Endothelial cell of umbilical vein (primary cell): ENCODE data around the gene USP40. TPM values are rescaled to one million over a fixed set of nuclear protein-coding genes. Genes with fewer than 3 reads are reported as not detected.

Experiments used
- BruUV-seq: library from RNA; stranded (reverse); fragments of 400-500 nt; replicated peaks from 2 replicates; lab custom pipeline; 2021; lab: Mats Ljungman, UMichigan
- CTCF ChIA-PET: fragments of 300-600, 350-600 bp; sonication (Branson Sonifier 250); formaldehyde crosslinking; loops from one replicate; lab custom pipeline; 2021; ENCODE audit warnings: antibody characterized with exemption, inconsistent platforms; lab: Charles Lee
- POLR2A ChIA-PET: fragments of 300-600, 350-600 bp; sonication (Branson Sonifier 250); formaldehyde crosslinking; loops from one replicate; lab custom pipeline; 2021; ENCODE audit warnings: antibody characterized with exemption, inconsistent platforms; lab: Charles Lee
- DNase-seq: peaks from one replicate; pipeline ENCODE4 v3.0.0-alpha.2; 2011; ENCODE audit warnings: low read depth, low spot score
- FAIRE-seq: peaks from 2 replicates; lab custom pipeline; 2011; peaks lifted over from hg19 to GRCh38; lab: Jason Lieb, UNC
- H2AFZ ChIP-seq: 2 replicates; pipeline ENCODE4 v1.6.0; 2012; ENCODE audit warnings: low read depth, low read length, control low read depth, inconsistent platforms
- H3K27ac ChIP-seq: 2 replicates; pipeline ENCODE4 v1.5.1; 2011; ENCODE audit warnings: low read depth, mild to moderate bottlenecking, control low read depth, low read length, moderate library complexity; ENCODE audit not compliant: insufficient read depth
- H3K27me3 ChIP-seq, 2 experiments: 2 replicates each; pipeline versions ENCODE4 v1.6.0 to v1.6.1; 2011; ENCODE audit warnings: low read length in 2 of 2, mixed read lengths in 1 of 2; ENCODE audit not compliant: control insufficient read depth in 2 of 2, insufficient read depth in 2 of 2
- H3K36me3 ChIP-seq, 2 experiments: 2 replicates in 1 of 2; 3 replicates in 1 of 2; pipeline ENCODE4 v1.5.1; 2011; ENCODE audit warnings: low read length in 2 of 2, mild to moderate bottlenecking in 1 of 2, moderate library complexity in 1 of 2; ENCODE audit not compliant: control insufficient read depth in 2 of 2, insufficient read depth in 2 of 2; ENCODE audit errors: extremely low read depth in 1 of 2
- H3K4me1 ChIP-seq: 3 replicates; pipeline ENCODE4 v1.5.1; 2011; ENCODE audit warnings: mild to moderate bottlenecking, low read length; ENCODE audit not compliant: control insufficient read depth, insufficient read depth; ENCODE audit errors: extremely low read depth
- H3K4me2 ChIP-seq: 2 replicates; pipeline ENCODE4 v1.6.1; 2011; ENCODE audit warnings: low read length, control low read depth, mixed read lengths; ENCODE audit not compliant: insufficient read depth
- H3K4me3 ChIP-seq, 3 experiments: fragments of 200-600 bp in 1 of 3; sonication (generic), shearing (Covaris generic) in 1 of 3; replicated peaks in 1 of 3; 2 replicates each; pipeline ENCODE4 v1.5.1; 2011 to 2016; ENCODE audit warnings: control low read depth in 3 of 3, low read length in 3 of 3, mild to moderate bottlenecking in 2 of 3, inconsistent platforms in 1 of 3, low read depth in 1 of 3, moderate library complexity in 1 of 3; ENCODE audit not compliant: insufficient read depth in 1 of 3
- H3K79me2 ChIP-seq: 2 replicates; pipeline ENCODE4 v1.6.0; 2012; ENCODE audit warnings: low read length, inconsistent platforms; ENCODE audit not compliant: control insufficient read depth, insufficient read depth
- H3K9ac ChIP-seq: replicated peaks from 2 replicates; pipeline ENCODE3; 2011; ENCODE audit warnings: low read length, control low read depth; ENCODE audit not compliant: insufficient read depth; ENCODE audit errors: extremely low read depth
- H3K9me1 ChIP-seq: replicated peaks from 3 replicates; pipeline ENCODE4 v1.6.0; 2011; ENCODE audit warnings: mild to moderate bottlenecking, low read length; ENCODE audit not compliant: control insufficient read depth, insufficient read depth; ENCODE audit errors: extremely low read depth
- H3K9me3 ChIP-seq: replicated peaks from 2 replicates; pipeline ENCODE4 v1.5.1; 2012; ENCODE audit warnings: low read length, inconsistent platforms; ENCODE audit not compliant: control insufficient read depth, insufficient read depth
- H4K20me1 ChIP-seq: replicated peaks from 2 replicates; pipeline ENCODE3; 2011; ENCODE audit warnings: mild to moderate bottlenecking, low read length; ENCODE audit not compliant: control insufficient read depth, insufficient read depth; ENCODE audit errors: extremely low read depth
- EZH2 ChIP-seq: IDR thresholded peaks from 2 replicates; pipeline ENCODE4 v1.6.1; 2012; ENCODE audit warnings: borderline replicate concordance, low read depth, mild to moderate bottlenecking, moderate library complexity, low read length, inconsistent platforms; ENCODE audit not compliant: severe bottlenecking
- FOS ChIP-seq: IDR thresholded peaks from 2 replicates; pipeline ENCODE4 v1.6.1; 2011; ENCODE audit warnings: mild to moderate bottlenecking, low read length, moderate library complexity, borderline replicate concordance; ENCODE audit not compliant: insufficient read depth
- JUN ChIP-seq: IDR thresholded peaks from 2 replicates; pipeline ENCODE4 v1.6.1; 2011; ENCODE audit warnings: borderline replicate concordance, low read depth; ENCODE audit not compliant: insufficient read length, insufficient read depth
- MYC ChIP-seq: IDR thresholded peaks from one replicate; pipeline ENCODE4 v1.6.1; 2011; ENCODE audit warnings: mild to moderate bottlenecking, low read depth, low read length
- POLR2A ChIP-seq: IDR thresholded peaks from 2 replicates; pipeline ENCODE4 v1.6.1; 2012; ENCODE audit warnings: low read depth, mild to moderate bottlenecking, control low read depth, low read length
- POLR2AphosphoS5 ChIP-seq: IDR thresholded peaks from 2 replicates; pipeline ENCODE4 v1.6.1; 2012; ENCODE audit warnings: low read depth, mild to moderate bottlenecking, control low read depth, low read length, moderate library complexity; ENCODE audit not compliant: insufficient read depth
- dilution Hi-C: fragments of 300-500 bp; cut with MboI; formaldehyde crosslinking; loops from one replicate; pipeline ENCODE4 v1.15.0; 2019; ENCODE audit warnings: low sequenced_read_pairs; ENCODE audit not compliant: extremely low pct_ligation_motif_present
- intact Hi-C: fragments of 100-400 bp; cut with micrococcal nuclease; formaldehyde crosslinking; loops from one replicate; pipeline ENCODE4 v1.10.0; 2022
- polyA plus RNA-seq, 4 experiments: library from polyadenylated mRNA; depleted of rRNA in 3 of 4; stranded (reverse) in 3 of 4; unstranded in 1 of 4; fragments of >200 nt; gene quantifications; 2 replicates each; pipeline versions ENCODE4 v1.2.1 to v1.2.3, GENCODE V29; 2011 to 2012; ENCODE audit warnings: missing spikeins in 1 of 4
- total RNA-seq: library from RNA; stranded (reverse); gene quantifications from 2 replicates; pipeline ENCODE4 v1.2.3, GENCODE V29; 2021
- TF ChIP-seq, protein P1 (sequence below): IDR thresholded peaks from 2 replicates; pipeline ENCODE4 v1.6.1; 2011; ENCODE audit not compliant: insufficient read depth, insufficient read length
- TF ChIP-seq, protein P2 (sequence below), 2 donors: IDR thresholded peaks; 1 replicate in 1 of 2; 2 replicates in 1 of 2; pipeline ENCODE4 v1.5.1; 2011; ENCODE audit warnings: low read length in 2 of 2, mild to moderate bottlenecking in 2 of 2, moderate library complexity in 2 of 2, control low read depth in 1 of 2, inconsistent platforms in 1 of 2, low read depth in 1 of 2; ENCODE audit not compliant: insufficient read depth in 1 of 2; ENCODE audit errors: extremely low read depth in 1 of 2

Gene USP40
- total and polyA plus RNA-seq, 2 donors (not counting 3 experiments of a cell fraction or from before 2014, with no cell fraction given): 32.2 to 32.5 TPM

DNA sequence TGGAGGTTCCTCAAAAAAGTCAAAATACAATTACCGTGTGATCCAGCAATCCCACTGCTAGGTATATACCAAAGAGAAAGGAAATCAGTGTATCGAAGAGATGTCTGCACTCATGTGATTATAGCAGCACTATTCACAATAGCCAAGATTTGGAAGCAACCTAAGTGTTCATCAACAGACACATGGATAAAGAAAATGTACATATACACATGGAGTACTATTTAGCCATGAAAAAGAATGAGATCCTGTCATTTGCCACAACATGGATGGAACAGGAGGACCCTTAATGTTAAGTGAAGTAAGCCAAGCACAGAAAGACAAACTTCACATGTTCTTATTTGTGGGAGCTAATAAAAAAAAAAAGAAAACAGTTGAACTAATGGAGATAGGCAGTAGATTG lies 133.6 kb downstream of the USP40 start:
- H3K4me3 ChIP-seq: no peak overlapping the region
- FAIRE-seq (no peak), DNase-seq (no peak)
- POLR2A ChIA-PET: no interaction called here
- H3K9me1 ChIP-seq: no peaks in the 10 kb centered on the region
- H3K9ac ChIP-seq: no peak overlapping the region
- no peak overlapping the region for H3K4me2 ChIP-seq
- H3K36me3 ChIP-seq: peaks cover 0 to 10% of the 10 kb centered on the region in 2 experiments
- dilution Hi-C loops: no loop called here
- H3K27ac ChIP-seq: no peak overlapping the region
- H3K4me1 ChIP-seq: peaks cover 10% of the 10 kb centered on the region
- no TSS peak for BruUV-seq
- CTCF ChIA-PET: interaction anchor here (5.1 kb wide), 1 partner anchor 11 kb away, joined by 26 read pairs; no protein-coding TSS in a partner anchor
- no peaks in the 10 kb centered on the region for H3K9me3 ChIP-seq
- no peaks in the 10 kb centered on the region for H3K79me2 ChIP-seq
- H4K20me1 ChIP-seq: no peaks in the 10 kb centered on the region
- TF ChIP-seq, protein P1, sequence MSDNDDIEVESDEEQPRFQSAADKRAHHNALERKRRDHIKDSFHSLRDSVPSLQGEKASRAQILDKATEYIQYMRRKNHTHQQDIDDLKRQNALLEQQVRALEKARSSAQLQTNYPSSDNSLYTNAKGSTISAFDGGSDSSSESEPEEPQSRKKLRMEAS: no peak
- TF ChIP-seq, protein P2, sequence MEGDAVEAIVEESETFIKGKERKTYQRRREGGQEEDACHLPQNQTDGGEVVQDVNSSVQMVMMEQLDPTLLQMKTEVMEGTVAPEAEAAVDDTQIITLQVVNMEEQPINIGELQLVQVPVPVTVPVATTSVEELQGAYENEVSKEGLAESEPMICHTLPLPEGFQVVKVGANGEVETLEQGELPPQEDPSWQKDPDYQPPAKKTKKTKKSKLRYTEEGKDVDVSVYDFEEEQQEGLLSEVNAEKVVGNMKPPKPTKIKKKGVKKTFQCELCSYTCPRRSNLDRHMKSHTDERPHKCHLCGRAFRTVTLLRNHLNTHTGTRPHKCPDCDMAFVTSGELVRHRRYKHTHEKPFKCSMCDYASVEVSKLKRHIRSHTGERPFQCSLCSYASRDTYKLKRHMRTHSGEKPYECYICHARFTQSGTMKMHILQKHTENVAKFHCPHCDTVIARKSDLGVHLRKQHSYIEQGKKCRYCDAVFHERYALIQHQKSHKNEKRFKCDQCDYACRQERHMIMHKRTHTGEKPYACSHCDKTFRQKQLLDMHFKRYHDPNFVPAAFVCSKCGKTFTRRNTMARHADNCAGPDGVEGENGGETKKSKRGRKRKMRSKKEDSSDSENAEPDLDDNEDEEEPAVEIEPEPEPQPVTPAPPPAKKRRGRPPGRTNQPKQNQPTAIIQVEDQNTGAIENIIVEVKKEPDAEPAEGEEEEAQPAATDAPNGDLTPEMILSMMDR (IDR thresholded peaks at IDR 0.05; ENCODE audit: extremely low read depth in 1 of 2, insufficient read depth in 1 of 2, low read depth in 1 of 2, low read length in 2 of 2): no peak
- TF ChIP-seq EZH2 (no peak), FOS (no peak), JUN (no peak), POLR2A (no peak), MYC (no peak), POLR2AphosphoS5 (no peak)
- H2AFZ ChIP-seq: no peak overlapping the region
- intact Hi-C loops: no loop called here
- no peaks in the 10 kb centered on the region for H3K27me3 ChIP-seq
